ENCODE data around the gene UBAC2. TPM values are rescaled to one million over a fixed set of nuclear protein-coding genes. Genes with fewer than 3 reads are reported as not detected.

The UBAC2 gene
- total and polyA plus RNA-seq, 2 experiments from 2014 or later, result 78.2 to 83.1 TPM

DNA sequence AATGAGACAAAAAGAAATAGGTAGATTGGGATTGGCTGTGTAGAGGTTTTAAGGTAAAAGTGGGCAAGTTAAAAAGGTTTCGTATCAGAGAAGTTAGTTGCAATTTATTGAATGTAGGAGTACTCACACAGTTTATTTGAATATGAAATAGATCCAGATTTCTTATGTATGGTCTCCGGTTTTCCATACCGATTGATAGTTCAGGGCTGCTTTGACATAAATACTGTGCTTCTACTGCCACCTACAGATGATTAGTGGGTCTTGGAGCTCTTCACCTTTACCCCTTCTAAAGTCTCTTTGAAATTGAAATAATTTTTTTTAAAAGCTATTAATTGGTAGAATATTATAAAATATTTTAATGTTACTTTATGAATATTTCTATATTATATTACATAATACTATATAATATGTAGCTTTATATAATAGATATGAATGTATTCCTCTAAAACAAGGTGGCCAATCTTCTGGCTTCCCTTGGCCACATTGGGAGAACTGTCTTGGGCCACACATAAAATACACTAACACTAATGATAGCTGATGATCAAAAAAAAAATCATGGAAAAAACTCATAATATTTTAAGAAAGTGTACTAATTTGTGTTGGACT is 65.3 kb downstream of the UBAC2 start:
- Histone ChIP-seq H4K20me1 (ENCODE audit: insufficient read depth, poor library complexity, severe bottlenecking) (no peaks in the 10 kb centered on the region), H3K36me3 (replicated peaks; ENCODE audit: insufficient read depth, low read depth) (no peaks in the 10 kb centered on the region), H3K9me3 (ENCODE audit: low read depth) (no peaks in the 10 kb centered on the region), H3K27ac (no peak overlapping the region), H3K4me1 (ENCODE audit: insufficient read depth) (no peaks in the 10 kb centered on the region), H3K79me2 (no peaks in the 10 kb centered on the region), H3K27me3 (no peaks in the 10 kb centered on the region), H3K4me2 (no peak overlapping the region), H3K4me3 (no peak overlapping the region), H2AFZ (no peak overlapping the region), H3K9me2 (replicated peaks; ENCODE audit: insufficient read depth) (no peaks in the 10 kb centered on the region)
- peak; percentile 46 for DNase-seq (ENCODE audit: low spot score)
- 38% methylated on average over 3 of the region's 3 CpGs for WGBS (ENCODE audit: low lambda C conversion rate, missing lambda C conversion rate)
- TF ChIP-seq, protein P1, sequence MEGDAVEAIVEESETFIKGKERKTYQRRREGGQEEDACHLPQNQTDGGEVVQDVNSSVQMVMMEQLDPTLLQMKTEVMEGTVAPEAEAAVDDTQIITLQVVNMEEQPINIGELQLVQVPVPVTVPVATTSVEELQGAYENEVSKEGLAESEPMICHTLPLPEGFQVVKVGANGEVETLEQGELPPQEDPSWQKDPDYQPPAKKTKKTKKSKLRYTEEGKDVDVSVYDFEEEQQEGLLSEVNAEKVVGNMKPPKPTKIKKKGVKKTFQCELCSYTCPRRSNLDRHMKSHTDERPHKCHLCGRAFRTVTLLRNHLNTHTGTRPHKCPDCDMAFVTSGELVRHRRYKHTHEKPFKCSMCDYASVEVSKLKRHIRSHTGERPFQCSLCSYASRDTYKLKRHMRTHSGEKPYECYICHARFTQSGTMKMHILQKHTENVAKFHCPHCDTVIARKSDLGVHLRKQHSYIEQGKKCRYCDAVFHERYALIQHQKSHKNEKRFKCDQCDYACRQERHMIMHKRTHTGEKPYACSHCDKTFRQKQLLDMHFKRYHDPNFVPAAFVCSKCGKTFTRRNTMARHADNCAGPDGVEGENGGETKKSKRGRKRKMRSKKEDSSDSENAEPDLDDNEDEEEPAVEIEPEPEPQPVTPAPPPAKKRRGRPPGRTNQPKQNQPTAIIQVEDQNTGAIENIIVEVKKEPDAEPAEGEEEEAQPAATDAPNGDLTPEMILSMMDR (IDR thresholded peaks at IDR 0.05; ENCODE audit: poor library complexity), result peak; percentile 71
- TF ChIP-seq EZH2 (IDR thresholded peaks at IDR 0.05; ENCODE audit: borderline replicate concordance) (no peak), EZH2phosphoT487 (IDR thresholded peaks at IDR 0.05; ENCODE audit: low read depth, severe bottlenecking, unreplicated experiment) (no peak)

DNA sequence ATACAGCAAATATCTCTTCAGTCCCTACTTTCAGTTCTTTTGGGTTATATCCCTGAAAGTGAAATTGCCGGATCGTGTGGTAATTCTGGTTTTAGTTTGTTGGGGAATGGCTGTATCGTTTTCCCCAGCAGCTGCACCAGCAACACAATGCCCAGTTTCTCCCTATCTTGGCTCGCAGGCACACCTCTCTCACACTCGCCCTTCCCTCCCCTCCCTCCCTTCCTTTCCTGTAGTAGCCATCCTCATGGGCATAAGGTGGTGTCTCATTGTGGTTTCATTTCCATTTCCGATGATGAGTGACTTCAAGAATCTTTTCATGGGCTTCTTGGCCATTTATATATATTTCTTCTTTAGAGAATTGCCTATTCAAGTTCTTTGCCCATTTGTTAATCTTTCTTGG is 66.2 kb downstream of the UBAC2 start:
- Histone ChIP-seq H3K27me3 (no peaks in the 10 kb centered on the region), H3K9me2 (replicated peaks; ENCODE audit: insufficient read depth) (no peaks in the 10 kb centered on the region), H3K4me3 (no peak overlapping the region), H3K79me2 (peaks cover 7% of the 10 kb centered on the region), H2AFZ (no peak overlapping the region), H3K36me3 (replicated peaks; ENCODE audit: insufficient read depth, low read depth) (no peaks in the 10 kb centered on the region), H3K9me3 (ENCODE audit: low read depth) (no peaks in the 10 kb centered on the region), H4K20me1 (ENCODE audit: insufficient read depth, poor library complexity, severe bottlenecking) (no peaks in the 10 kb centered on the region), H3K4me2 (no peak overlapping the region), H3K27ac (no peak overlapping the region), H3K4me1 (ENCODE audit: insufficient read depth) (no peaks in the 10 kb centered on the region)
- no peak for DNase-seq (ENCODE audit: low spot score)
- 86% methylated on average over 6 of the region's 6 CpGs for WGBS (ENCODE audit: low lambda C conversion rate, missing lambda C conversion rate)
- no peak for TF ChIP-seq EZH2phosphoT487 (IDR thresholded peaks at IDR 0.05; ENCODE audit: low read depth, severe bottlenecking, unreplicated experiment)
- TF ChIP-seq, protein P1 (IDR thresholded peaks at IDR 0.05; ENCODE audit: poor library complexity), result no peak
- TF ChIP-seq EZH2 (IDR thresholded peaks at IDR 0.05; ENCODE audit: borderline replicate concordance), result no peak

DNA sequence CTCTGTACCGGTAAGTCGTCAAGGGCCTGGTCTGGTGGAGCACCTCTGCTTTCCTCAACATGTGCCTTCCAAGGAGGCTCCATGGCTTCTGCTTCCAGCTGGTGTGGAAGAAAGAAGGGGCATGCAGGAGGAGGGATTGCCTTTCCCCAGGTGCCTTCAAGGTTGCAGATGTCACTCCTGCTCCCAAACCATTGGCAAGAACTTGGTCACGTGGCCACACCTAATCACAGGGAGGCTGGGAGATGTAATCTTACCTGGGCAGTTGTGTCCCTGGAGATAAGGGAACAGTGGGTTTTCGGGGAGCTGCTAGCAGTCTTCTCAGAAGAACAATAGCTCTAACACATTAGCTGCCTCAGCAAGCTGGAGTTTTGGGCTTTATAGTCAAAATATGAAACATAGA is 67.3 kb downstream of the UBAC2 start:
- TF ChIP-seq, protein P1 (IDR thresholded peaks at IDR 0.05; ENCODE audit: poor library complexity), result no peak
- TF ChIP-seq EZH2 (IDR thresholded peaks at IDR 0.05; ENCODE audit: borderline replicate concordance) (no peak), EZH2phosphoT487 (IDR thresholded peaks at IDR 0.05; ENCODE audit: low read depth, severe bottlenecking, unreplicated experiment) (no peak)

More for the DNA sequence above, 67.3 kb downstream of the UBAC2 start:
- Histone ChIP-seq H3K4me2 (no peak overlapping the region), H2AFZ (no peak overlapping the region), H3K27ac (no peak overlapping the region), H3K27me3 (no peaks in the 10 kb centered on the region), H4K20me1 (ENCODE audit: insufficient read depth, poor library complexity, severe bottlenecking) (no peaks in the 10 kb centered on the region), H3K4me3 (no peak overlapping the region), H3K4me1 (ENCODE audit: insufficient read depth) (no peaks in the 10 kb centered on the region), H3K9me3 (ENCODE audit: low read depth) (no peaks in the 10 kb centered on the region), H3K79me2 (peaks cover 15% of the 10 kb centered on the region), H3K36me3 (replicated peaks; ENCODE audit: insufficient read depth, low read depth) (no peaks in the 10 kb centered on the region), H3K9me2 (replicated peaks; ENCODE audit: insufficient read depth) (no peaks in the 10 kb centered on the region)
- WGBS (ENCODE audit: low lambda C conversion rate, missing lambda C conversion rate), result 90% methylated on average over 4 of the region's 4 CpGs
- DNase-seq (ENCODE audit: low spot score), result no peak

All from hepatocyte (in vitro differentiated cells).